SH-SY5Y (cell line): ENCODE data around the gene KIF25.

Source experiments
- GATA2 ChIP-seq: IDR thresholded peaks from 2 replicates; pipeline ENCODE4 v1.6.1; 2011; ENCODE audit warnings: mild to moderate bottlenecking, low read depth, low read length
- GATA3 ChIP-seq: IDR thresholded peaks from 2 replicates; pipeline ENCODE4 v1.6.1; 2011; ENCODE audit warnings: low read depth, mild to moderate bottlenecking, low read length, moderate library complexity

DNA sequence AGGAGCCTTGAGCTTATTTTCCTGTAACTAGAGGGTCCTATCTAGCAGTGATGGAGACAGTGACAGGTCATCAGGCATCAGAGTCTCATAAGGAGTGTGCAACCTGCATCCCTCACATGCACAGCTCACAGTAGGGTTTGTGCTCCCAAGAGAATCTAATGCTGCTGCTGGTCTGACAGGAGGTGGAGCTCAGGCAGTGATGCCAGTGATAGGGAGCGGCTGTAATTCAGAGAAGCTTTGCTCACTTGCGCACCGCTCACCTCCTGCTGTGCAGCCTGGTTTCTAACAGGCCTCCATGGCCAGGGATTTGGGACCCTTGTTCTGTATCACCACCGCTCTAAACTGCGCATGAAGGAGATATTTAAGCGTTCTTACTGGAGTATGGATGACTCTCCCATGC, 5.3 kb downstream of the KIF25 start:
- no peak for TF ChIP-seq GATA2
- TF ChIP-seq GATA3 = no peak
